DOHH2 (cell line): ENCODE measurements around the gene ELF1.

Experiments
- H3F3A ChIP-seq: fragments of 200-600 bp; sonication (generic), shearing (Covaris generic); 2 replicates; pipeline ENCODE4 v1.6.0; 2016; ENCODE audit warnings: antibody characterized with exemption, mild to moderate bottlenecking; ENCODE audit not compliant: control insufficient read depth, insufficient read depth
- H3K27ac ChIP-seq: fragments of 200-600 bp; sonication (generic); 2 replicates; pipeline ENCODE4 v1.5.1; 2014; ENCODE audit warnings: low read depth, mild to moderate bottlenecking, low read length, moderate library complexity
- H3K27me3 ChIP-seq: fragments of 200-600 bp; sonication (generic); 2 replicates; pipeline ENCODE4 v1.6.1; 2014; ENCODE audit warnings: mild to moderate bottlenecking, low read length, mixed read lengths; ENCODE audit not compliant: control insufficient read depth
- H3K36me3 ChIP-seq: fragments of 200-600 bp; sonication (generic); 2 replicates; pipeline ENCODE4 v1.6.1; 2014; ENCODE audit warnings: mild to moderate bottlenecking, low read length, moderate library complexity, mixed read lengths; ENCODE audit not compliant: control insufficient read depth
- H3K4me1 ChIP-seq: fragments of 200-600 bp; sonication (generic); 2 replicates; pipeline ENCODE4 v1.6.1; 2014; ENCODE audit warnings: mild to moderate bottlenecking, low read length, mixed read lengths; ENCODE audit not compliant: control insufficient read depth
- H3K4me2 ChIP-seq: fragments of 200-600 bp; sonication (generic); 2 replicates; pipeline ENCODE4 v1.6.0; 2014; ENCODE audit warnings: mild to moderate bottlenecking, low read length, moderate library complexity
- H3K4me3 ChIP-seq: fragments of 200-600 bp; sonication (generic); 2 replicates; pipeline ENCODE4 v1.5.1; 2014; ENCODE audit warnings: mild to moderate bottlenecking, low read length, mixed read lengths
- H3K79me2 ChIP-seq: fragments of 200-600 bp; sonication (generic); 2 replicates; pipeline ENCODE4 v1.6.1; 2014; ENCODE audit warnings: mild to moderate bottlenecking, low read length, mixed read lengths; ENCODE audit not compliant: control insufficient read depth
- H3K9me2 ChIP-seq: fragments of 200-600 bp; sonication (generic); replicated peaks from 2 replicates; pipeline ENCODE4 v1.6.1; 2014; ENCODE audit warnings: mild to moderate bottlenecking, low read length, mixed read lengths; ENCODE audit not compliant: control insufficient read depth
- H3K9me3 ChIP-seq: fragments of 200-600 bp; sonication (generic); 2 replicates; pipeline ENCODE4 v1.6.1; 2014; ENCODE audit warnings: antibody characterized with exemption, low read length, mixed read lengths; ENCODE audit not compliant: control insufficient read depth, insufficient read depth
- H4K20me1 ChIP-seq: fragments of 200-600 bp; sonication (generic); 2 replicates; pipeline ENCODE4 v1.6.0; 2014; ENCODE audit warnings: low read depth, mild to moderate bottlenecking, antibody characterized with exemption, low read length, moderate library complexity; ENCODE audit not compliant: control insufficient read depth, insufficient read depth
- CTCF ChIP-seq: fragments of 200-600 bp; sonication (generic); IDR thresholded peaks from one replicate; pipeline ENCODE4 v1.5.1; 2014; ENCODE audit warnings: antibody characterized with exemption, mild to moderate bottlenecking, low read depth, low read length; ENCODE audit not compliant: poor library complexity, severe bottlenecking
- EZH2phosphoT487 ChIP-seq: fragments of 200-600 bp; sonication (generic); IDR thresholded peaks from 2 replicates; pipeline ENCODE4 v1.6.1; 2017; ENCODE audit warnings: borderline replicate concordance, mild to moderate bottlenecking, antibody characterized with exemption, low read length, moderate library complexity, mixed read lengths

Gene ELF1

GRCh38 chr13:41061914-41062837 is 43.1 kb upstream of the ELF1 start:
- Histone ChIP-seq H3K79me2 (peaks cover 68% of the 10 kb centered on the region), H3F3A (0 out of 2 replicates have a peak, but pooled peaks cover 3% of the 10 kb centered on the region), H3K4me1 (peaks cover 35% of the 10 kb centered on the region), H3K27me3 (no peaks in the 10 kb centered on the region), H3K9me3 (no peaks in the 10 kb centered on the region), H3K27ac (peak overlapping the region; percentile 79), H3K9me2 (no peaks in the 10 kb centered on the region), H3K36me3 (peaks cover 39% of the 10 kb centered on the region), H4K20me1 (no peaks in the 10 kb centered on the region), H3K4me3 (peak overlapping the region; percentile 91), H3K4me2 (peak overlapping the region; percentile 83)
- no peak for TF ChIP-seq EZH2phosphoT487
- no peak for TF ChIP-seq CTCF

DNA sequence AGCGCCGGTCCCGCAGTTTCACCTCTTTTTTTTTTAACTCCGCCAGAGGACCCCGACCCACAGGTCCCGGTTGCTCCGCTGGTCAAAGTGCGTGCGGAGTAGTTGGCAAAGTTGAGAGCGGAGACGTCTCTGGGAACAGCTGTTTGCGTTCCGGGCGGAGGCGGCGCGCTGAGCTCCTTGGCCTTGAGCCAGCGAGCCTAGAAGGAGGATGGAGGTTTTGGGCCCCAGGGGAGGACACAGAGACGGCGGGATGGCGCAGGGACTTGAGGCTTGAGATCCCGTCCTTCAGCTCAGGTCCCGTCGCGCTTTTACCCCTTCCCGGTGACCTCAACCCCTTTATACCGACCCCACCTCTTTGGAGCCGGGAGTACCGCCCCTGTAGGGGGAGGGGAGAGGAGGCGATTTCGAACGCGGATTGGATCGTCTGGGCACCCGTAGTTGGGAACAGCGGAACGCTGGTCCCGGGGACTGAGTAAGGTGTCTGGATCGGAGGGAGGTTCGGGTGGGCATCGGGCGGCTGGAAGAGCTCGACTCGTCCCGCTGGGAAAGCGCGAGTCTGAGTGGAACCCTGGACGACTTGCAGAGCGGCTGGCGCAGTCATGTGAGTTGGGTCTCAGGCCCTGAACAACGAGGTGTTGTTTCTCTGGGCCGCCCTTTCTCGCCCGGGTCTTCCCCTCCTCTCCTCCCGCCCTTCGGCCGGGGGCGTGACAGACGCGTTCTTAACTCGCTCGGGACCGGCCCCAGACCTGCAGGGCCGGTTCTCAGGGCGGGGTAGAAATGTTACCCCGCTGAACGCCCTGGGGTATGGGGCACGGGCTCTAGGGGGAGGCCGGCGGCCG is 42.2 kb upstream of the ELF1 start, which contains the start of gene WBP4:
TSS of gene WBP4 (plus strand) at position 435 of the 839 bp plus-strand sequence. CDS start at position 600, 165 bp downstream.
- Histone ChIP-seq H3K4me3 (peak within 1 kb of the TSS; percentile 91), H3F3A (0 out of 2 replicates have a peak, but pooled peaks cover 3% of the 10 kb centered on the region), H3K4me1 (peaks cover 43% of the 10 kb centered on the region), H3K9me3 (no peaks in the 10 kb centered on the region), H3K27ac (peak within 1 kb of the TSS; percentile 79), H3K79me2 (peaks cover 77% of the 10 kb centered on the region), H3K9me2 (no peaks in the 10 kb centered on the region), H3K27me3 (no peaks in the 10 kb centered on the region), H3K36me3 (peaks cover 30% of the 10 kb centered on the region), H4K20me1 (no peaks in the 10 kb centered on the region), H3K4me2 (peak within 1 kb of the TSS; percentile 83)
- TF ChIP-seq EZH2phosphoT487 (no peak), CTCF (no peak)

DNA sequence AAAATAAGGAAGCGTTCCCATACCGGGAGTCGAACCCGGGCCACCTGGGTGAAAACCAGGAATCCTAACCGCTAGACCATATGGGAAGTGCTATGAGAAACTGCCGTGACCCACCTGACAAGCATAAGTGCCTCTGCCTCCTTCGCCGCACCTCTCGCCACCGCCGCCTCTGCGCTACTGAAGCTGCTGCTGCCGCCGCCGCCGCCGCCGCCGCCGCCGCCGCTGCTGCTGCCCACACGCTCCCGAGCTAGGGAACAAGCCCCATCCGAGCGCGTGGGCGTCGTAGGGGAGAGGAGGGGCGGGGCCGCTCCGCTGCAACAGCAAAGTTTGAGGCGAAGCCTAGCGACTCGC is 41.6 kb upstream of the ELF1 start:
- H4K20me1 ChIP-seq = no peaks in the 10 kb centered on the region
- H3K36me3 ChIP-seq = peaks cover 24% of the 10 kb centered on the region
- H3K27ac ChIP-seq = peak overlapping the region; percentile 79
- peaks cover 49% of the 10 kb centered on the region for H3K4me1 ChIP-seq
- peak overlapping the region; percentile 91 for H3K4me3 ChIP-seq
- H3K79me2 ChIP-seq = peaks cover 83% of the 10 kb centered on the region
- H3K9me2 ChIP-seq = no peaks in the 10 kb centered on the region
- peak overlapping the region; percentile 83 for H3K4me2 ChIP-seq
- H3K27me3 ChIP-seq = no peaks in the 10 kb centered on the region
- TF ChIP-seq EZH2phosphoT487 (no peak), CTCF (no peak)
- H3F3A ChIP-seq = 0 out of 2 replicates have a peak, but pooled peaks cover 3% of the 10 kb centered on the region
- no peaks in the 10 kb centered on the region for H3K9me3 ChIP-seq
